Hepatocyte (in vitro differentiated cells): ENCODE measurements around the gene CYP27B1. TPM values are rescaled to one million over a fixed set of nuclear protein-coding genes. Genes with fewer than 3 reads are reported as not detected.
A peak's percentile ranks its signal among the peaks of the same experiment; 100 is the strongest.

ENCODE experiments used
- DNase-seq: peaks from one replicate; pipeline ENCODE4 v3.0.0-alpha.2; 2016; ENCODE audit warnings: low spot score
- H2AFZ ChIP-seq: fragments of 200-600 bp; sonication (generic); 2 replicates; pipeline ENCODE4 v1.6.0; 2016; ENCODE audit warnings: antibody characterized with exemption, mild to moderate bottlenecking
- H3K27ac ChIP-seq: fragments of 200-600 bp; sonication (generic); 2 replicates; pipeline ENCODE4 v1.5.1; 2016; ENCODE audit warnings: mild to moderate bottlenecking
- H3K27me3 ChIP-seq: fragments of 200-600 bp; sonication (generic); 2 replicates; pipeline ENCODE4 v1.6.1; 2016
- H3K36me3 ChIP-seq: fragments of 200-600 bp; sonication (generic); replicated peaks from 2 replicates; pipeline ENCODE4 v1.5.1; 2016; ENCODE audit warnings: low read depth; ENCODE audit not compliant: insufficient read depth
- H3K4me1 ChIP-seq: fragments of 200-600 bp; sonication (generic); 2 replicates; pipeline ENCODE4 v1.5.1; 2016; ENCODE audit warnings: mild to moderate bottlenecking, moderate library complexity; ENCODE audit not compliant: insufficient read depth
- H3K4me2 ChIP-seq: fragments of 200-600 bp; sonication (generic); 2 replicates; pipeline ENCODE4 v1.6.0; 2016
- H3K4me3 ChIP-seq: fragments of 200-600 bp; sonication (generic); 2 replicates; pipeline ENCODE4 v1.5.1; 2016; ENCODE audit warnings: mild to moderate bottlenecking
- H3K79me2 ChIP-seq: fragments of 200-600 bp; sonication (generic); 2 replicates; pipeline ENCODE4 v1.6.0; 2017; ENCODE audit warnings: mild to moderate bottlenecking
- H3K9me2 ChIP-seq: fragments of 200-600 bp; sonication (generic); replicated peaks from 2 replicates; pipeline ENCODE4 v1.6.0; 2017; ENCODE audit warnings: mild to moderate bottlenecking; ENCODE audit not compliant: insufficient read depth
- H3K9me3 ChIP-seq: fragments of 200-600 bp; sonication (generic); 2 replicates; pipeline ENCODE4 v1.5.1; 2016; ENCODE audit warnings: low read depth, mild to moderate bottlenecking
- H4K20me1 ChIP-seq: fragments of 200-600 bp; sonication (generic); 2 replicates; pipeline ENCODE4 v1.6.0; 2016; ENCODE audit warnings: mild to moderate bottlenecking; ENCODE audit not compliant: insufficient read depth, poor library complexity, severe bottlenecking
- EZH2 ChIP-seq: fragments of 200-600 bp; sonication (generic); IDR thresholded peaks from 2 replicates; pipeline ENCODE4 v1.6.1; 2016; ENCODE audit warnings: antibody characterized with exemption, mild to moderate bottlenecking, borderline replicate concordance
- EZH2phosphoT487 ChIP-seq: fragments of 200-600 bp; sonication (generic); IDR thresholded peaks from one replicate; pipeline ENCODE4 v1.6.1; 2018; ENCODE audit warnings: antibody characterized with exemption, mild to moderate bottlenecking, low read depth, moderate library complexity; ENCODE audit not compliant: unreplicated experiment, severe bottlenecking
- WGBS: methylation state at CpG from one replicate; pipeline ENCODE4 v1.1.6; 2016; ENCODE audit warnings: low lambda C conversion rate; ENCODE audit errors: missing lambda C conversion rate; 5-methylcytosine and 5-hydroxymethylcytosine counted together
- polyA plus RNA-seq: library from polyadenylated mRNA; unstranded; fragments of >200 nt; fragmentation: Nextera tagmentation; extraction: Ambion mirVana; gene quantifications from 2 replicates; pipeline ENCODE4 v1.2.1, GENCODE V29; 2016
- total RNA-seq: library from RNA; depleted of rRNA; stranded (reverse); fragments of >200 nt; gene quantifications from 2 replicates; pipeline ENCODE4 v1.2.3, GENCODE V29; 2014
- TF ChIP-seq, protein P1 (sequence below): fragments of 200-600 bp; sonication (generic); IDR thresholded peaks from 2 replicates; pipeline ENCODE4 v1.5.1; 2016; ENCODE audit warnings: antibody characterized with exemption, mild to moderate bottlenecking; ENCODE audit not compliant: poor library complexity

Gene CYP27B1
- total and polyA plus RNA-seq, 2 experiments from 2014 or later, result 0.23 to 2.3 TPM

DNA sequence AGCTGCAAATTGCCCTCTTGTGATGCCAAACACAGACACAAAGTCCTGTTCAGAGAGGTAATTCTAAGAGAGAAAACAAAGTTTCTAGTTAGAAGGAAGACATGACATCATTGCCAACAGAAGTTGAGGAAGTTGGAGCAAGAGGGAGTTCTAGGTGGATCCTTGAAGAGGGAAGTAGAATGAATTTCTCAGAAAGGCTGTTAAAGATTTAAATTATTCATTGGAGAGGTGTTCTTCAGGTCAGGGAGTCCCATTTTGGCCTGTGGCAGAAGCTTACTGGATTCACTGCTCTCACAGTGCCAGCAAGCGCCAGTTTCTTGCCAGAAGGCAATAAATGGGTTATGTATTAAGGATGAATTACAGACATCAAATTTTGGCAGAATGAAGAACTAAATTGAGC lies 31.1 kb upstream of the CYP27B1 start:
- Histone ChIP-seq H3K4me3 (no peak overlapping the region), H3K4me2 (no peak overlapping the region), H2AFZ (no peak overlapping the region), H3K9me2 (no peaks in the 10 kb centered on the region), H3K4me1 (no peaks in the 10 kb centered on the region), H3K36me3 (no peaks in the 10 kb centered on the region), H3K79me2 (no peaks in the 10 kb centered on the region), H3K27ac (no peak overlapping the region), H3K27me3 (no peaks in the 10 kb centered on the region), H3K9me3 (no peaks in the 10 kb centered on the region), H4K20me1 (no peaks in the 10 kb centered on the region)
- TF ChIP-seq EZH2phosphoT487 (no peak), EZH2 (no peak)
- TF ChIP-seq, protein P1, sequence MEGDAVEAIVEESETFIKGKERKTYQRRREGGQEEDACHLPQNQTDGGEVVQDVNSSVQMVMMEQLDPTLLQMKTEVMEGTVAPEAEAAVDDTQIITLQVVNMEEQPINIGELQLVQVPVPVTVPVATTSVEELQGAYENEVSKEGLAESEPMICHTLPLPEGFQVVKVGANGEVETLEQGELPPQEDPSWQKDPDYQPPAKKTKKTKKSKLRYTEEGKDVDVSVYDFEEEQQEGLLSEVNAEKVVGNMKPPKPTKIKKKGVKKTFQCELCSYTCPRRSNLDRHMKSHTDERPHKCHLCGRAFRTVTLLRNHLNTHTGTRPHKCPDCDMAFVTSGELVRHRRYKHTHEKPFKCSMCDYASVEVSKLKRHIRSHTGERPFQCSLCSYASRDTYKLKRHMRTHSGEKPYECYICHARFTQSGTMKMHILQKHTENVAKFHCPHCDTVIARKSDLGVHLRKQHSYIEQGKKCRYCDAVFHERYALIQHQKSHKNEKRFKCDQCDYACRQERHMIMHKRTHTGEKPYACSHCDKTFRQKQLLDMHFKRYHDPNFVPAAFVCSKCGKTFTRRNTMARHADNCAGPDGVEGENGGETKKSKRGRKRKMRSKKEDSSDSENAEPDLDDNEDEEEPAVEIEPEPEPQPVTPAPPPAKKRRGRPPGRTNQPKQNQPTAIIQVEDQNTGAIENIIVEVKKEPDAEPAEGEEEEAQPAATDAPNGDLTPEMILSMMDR, result no peak
- WGBS, result 93% methylated on average over 1 of the region's 1 CpG
- DNase-seq, result no peak

DNA sequence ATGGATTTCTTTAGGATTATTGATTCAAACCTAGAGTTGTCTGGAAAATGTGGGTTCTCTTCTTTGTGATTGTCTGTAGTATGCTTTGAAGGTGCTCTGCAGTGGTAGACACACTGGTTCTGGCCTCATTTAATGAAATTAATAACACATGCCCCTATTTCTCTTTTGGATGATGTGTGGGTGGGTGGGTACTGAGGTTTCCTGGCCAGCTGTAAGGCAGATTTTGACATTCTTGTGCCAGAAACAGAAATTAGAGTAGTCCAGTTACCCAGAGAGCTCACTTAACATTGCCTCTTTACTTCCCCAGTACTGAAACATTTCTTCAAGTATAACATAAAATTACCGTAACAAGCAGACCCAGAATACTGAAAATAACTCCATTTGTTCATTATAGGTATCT lies 30.1 kb upstream of the CYP27B1 start:
- no peaks in the 10 kb centered on the region for H3K4me1 ChIP-seq
- H3K27me3 ChIP-seq, result no peaks in the 10 kb centered on the region
- no peaks in the 10 kb centered on the region for H3K79me2 ChIP-seq
- H3K9me2 ChIP-seq, result no peaks in the 10 kb centered on the region
- TF ChIP-seq EZH2phosphoT487, result no peak
- TF ChIP-seq, protein P1, result no peak
- TF ChIP-seq EZH2, result no peak
- H3K9me3 ChIP-seq, result no peaks in the 10 kb centered on the region
- H3K36me3 ChIP-seq, result no peaks in the 10 kb centered on the region
- no peak for DNase-seq
- no peak overlapping the region for H3K4me3 ChIP-seq
- 97% methylated on average over 1 of the region's 1 CpG for WGBS
- H4K20me1 ChIP-seq, result no peaks in the 10 kb centered on the region
- H3K4me2 ChIP-seq, result no peak overlapping the region
- H3K27ac ChIP-seq, result no peak overlapping the region
- H2AFZ ChIP-seq, result no peak overlapping the region

DNA sequence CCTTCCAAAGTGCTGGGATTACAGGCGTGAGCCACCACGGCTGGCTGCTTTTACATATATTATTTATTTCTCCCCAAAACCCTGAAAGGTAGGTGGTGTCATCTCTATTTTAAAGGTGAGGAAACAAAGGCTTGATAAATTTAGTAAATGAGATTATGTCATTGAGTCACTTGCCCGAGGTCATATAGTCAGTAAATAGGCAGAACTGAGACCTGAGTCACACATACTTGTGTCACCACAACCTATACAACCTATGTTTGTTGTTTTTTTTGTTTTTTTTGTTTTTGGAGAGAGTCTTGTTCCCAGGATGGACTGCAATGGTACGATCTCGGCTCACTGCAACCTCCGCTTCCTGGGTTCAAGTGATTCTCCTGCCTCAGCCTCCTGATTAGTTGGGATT lies 28.5 kb upstream of the CYP27B1 start:
- no peak overlapping the region for H3K27ac ChIP-seq
- no peaks in the 10 kb centered on the region for H3K27me3 ChIP-seq
- TF ChIP-seq, protein P1, result no peak
- TF ChIP-seq EZH2, result no peak
- no peak for TF ChIP-seq EZH2phosphoT487
- H2AFZ ChIP-seq, result no peak overlapping the region
- no peaks in the 10 kb centered on the region for H4K20me1 ChIP-seq
- H3K79me2 ChIP-seq, result no peaks in the 10 kb centered on the region
- H3K4me1 ChIP-seq, result no peaks in the 10 kb centered on the region
- H3K4me3 ChIP-seq, result no peak overlapping the region
- H3K36me3 ChIP-seq, result no peaks in the 10 kb centered on the region
- no peak overlapping the region for H3K4me2 ChIP-seq
- DNase-seq, result no peak
- no peaks in the 10 kb centered on the region for H3K9me2 ChIP-seq
- 94% methylated on average over 6 of the region's 6 CpGs for WGBS
- no peaks in the 10 kb centered on the region for H3K9me3 ChIP-seq

DNA sequence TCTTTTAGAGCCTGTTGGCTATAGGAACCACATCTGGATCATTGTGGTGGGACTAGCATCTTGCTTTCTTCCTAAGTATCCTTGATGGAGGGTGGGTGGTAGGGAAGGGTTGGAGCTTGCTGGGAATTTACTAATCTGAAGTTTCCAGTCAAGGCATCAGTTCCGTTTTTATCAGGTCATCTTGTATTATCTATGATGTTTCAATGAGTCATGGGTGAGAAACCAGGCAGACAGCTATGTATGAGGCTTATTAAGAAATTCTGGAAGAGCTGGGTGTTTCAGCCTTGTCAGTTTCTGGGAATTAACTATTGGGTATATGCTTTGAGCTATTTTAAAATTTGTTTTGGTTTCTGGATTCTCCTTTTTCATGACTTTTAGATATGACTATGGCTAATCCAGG lies 27.0 kb upstream of the CYP27B1 start:
- 50% methylated on average over 1 of the region's 1 CpG for WGBS
- H3K4me3 ChIP-seq, result no peak overlapping the region
- no peak overlapping the region for H3K4me2 ChIP-seq
- no peaks in the 10 kb centered on the region for H3K27me3 ChIP-seq
- H3K9me3 ChIP-seq, result no peaks in the 10 kb centered on the region
- H3K9me2 ChIP-seq, result no peaks in the 10 kb centered on the region
- no peaks in the 10 kb centered on the region for H3K4me1 ChIP-seq
- no peaks in the 10 kb centered on the region for H3K79me2 ChIP-seq
- no peaks in the 10 kb centered on the region for H4K20me1 ChIP-seq
- H3K27ac ChIP-seq, result peak overlapping the region; percentile 32
- DNase-seq, result no peak
- no peaks in the 10 kb centered on the region for H3K36me3 ChIP-seq
- TF ChIP-seq EZH2phosphoT487 (no peak), EZH2 (no peak)
- TF ChIP-seq, protein P1, result no peak
- H2AFZ ChIP-seq, result no peak overlapping the region
